Measurements from ENCODE around the gene TTC36. TPM values are rescaled to one million over a fixed set of nuclear protein-coding genes. Genes with fewer than 3 reads are reported as not detected.

Gene TTC36
- total and polyA plus RNA-seq, 10 of the 15 experiments (the other 5 are each of a cell fraction or from before 2014, with no cell fraction given) = 0.28 to 0.78 (median 0.59) TPM; not detected in 7

DNA sequence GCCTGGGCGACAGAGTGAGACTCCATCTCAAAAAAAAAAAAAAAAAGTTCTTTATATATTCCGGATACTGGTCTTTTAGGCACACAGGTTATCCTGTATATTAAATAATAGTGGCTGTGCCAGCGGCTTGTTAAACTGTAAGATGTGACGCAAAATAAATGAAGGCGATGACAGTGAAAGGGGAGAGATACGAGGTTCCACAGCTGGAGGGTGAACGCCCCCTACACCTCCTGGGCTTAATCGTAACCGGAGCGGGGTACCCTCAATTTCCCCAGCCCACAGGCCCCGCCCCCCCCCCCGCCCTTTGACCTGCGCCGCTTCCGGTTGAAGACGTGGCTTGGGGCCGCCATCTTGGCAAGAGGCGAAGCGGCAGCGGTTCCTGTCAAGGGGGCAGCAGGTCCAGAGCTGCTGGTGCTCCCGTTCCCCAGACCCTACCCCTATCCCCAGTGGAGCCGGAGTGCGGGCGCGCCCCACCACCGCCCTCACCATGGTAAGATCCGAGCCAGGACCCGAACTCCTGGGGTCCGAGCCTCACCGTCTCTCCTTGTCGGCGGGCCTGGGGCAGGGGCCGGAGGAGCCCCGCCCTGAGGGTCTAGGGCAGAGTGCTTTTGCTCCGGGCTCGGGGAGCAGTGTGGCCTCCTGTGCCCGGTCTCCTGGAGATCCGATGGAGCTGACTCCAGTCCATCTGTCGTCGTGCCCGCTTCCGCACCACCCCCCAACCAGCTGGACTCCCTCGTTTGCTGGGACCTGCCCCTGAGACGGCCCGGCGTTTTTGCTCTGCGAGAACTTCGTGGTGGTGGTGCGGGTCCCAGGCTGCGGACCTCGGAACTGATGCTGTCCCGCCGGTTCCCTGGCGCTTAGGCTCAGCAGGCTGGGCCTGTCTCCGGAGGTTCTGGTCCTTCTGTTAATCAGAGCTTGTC lies 45.0 kb downstream of the TTC36 start, which contains the start of gene ARCN1:
Gene ARCN1 (plus strand): TSS at position 349 of the 920 bp plus-strand sequence. CDS start 139 bp downstream, at position 488.
- POLR2A ChIA-PET = interaction anchor here (0.6 to 1.5 kb wide), 5 partner anchors 125 to 358 kb away, joined by 3 to 5 read pairs (median 3); no protein-coding TSS in a partner anchor
- WGBS (ENCODE audit: insufficient coverage, insufficient replicate concordance, low lambda C conversion rate, missing lambda C conversion rate) = under 1% methylated on average over 41 of the region's 55 CpGs
- CTCF ChIA-PET = interaction anchor here (0.6 to 1.1 kb wide), 3 partner anchors 188 to 313 kb away, joined by 3 read pairs; no protein-coding TSS in a partner anchor
- Histone ChIP-seq H3K4me3 (peak within 1 kb of the TSS; percentile 90), H3K27me3 (replicated peaks in 1 of 2; ENCODE audit: control insufficient read depth in 2 of 2, insufficient read depth in 2 of 2, low read length in 1 of 2) (no peaks in the 10 kb centered on the region), H3K36me3 (ENCODE audit: control insufficient read depth in 2 of 2, insufficient read depth in 2 of 2, low read length in 1 of 2) (peaks cover 0 to 2% of the 10 kb centered on the region in 2 experiments; a peak in 1 of 4 replicates), H3K9me3 (replicated peaks; ENCODE audit: control insufficient read depth, insufficient read depth, low read length) (no peaks in the 10 kb centered on the region), H3K27ac (ENCODE audit: control insufficient read depth, insufficient read depth) (peak within 1 kb of the TSS; percentile 96), H4K20me1 (ENCODE audit: control insufficient read depth, insufficient read depth) (0 out of 2 replicates have a peak, but pooled peaks cover 3% of the 10 kb centered on the region), H3K79me2 (ENCODE audit: control insufficient read depth, insufficient read depth, low read length) (peaks cover 52% of the 10 kb centered on the region), H3K4me1 (ENCODE audit: control insufficient read depth, insufficient read depth, low read length) (peaks cover 3% of the 10 kb centered on the region; the same call in 1 of the 2 replicates), H3K4me2 (ENCODE audit: control insufficient read depth, insufficient read depth) (peak within 1 kb of the TSS; percentile 84), H3K9ac (ENCODE audit: control insufficient read depth, insufficient read depth, low read length) (peak within 1 kb of the TSS; percentile 97), H2AFZ (ENCODE audit: control insufficient read depth, low read depth, low read length) (peak within 1 kb of the TSS; percentile 92)
- FAIRE-seq = peak; percentile 38
- RAD21 ChIA-PET (ENCODE audit: unreplicated experiment) = interaction anchor here (0.6 to 0.9 kb wide), 2 partner anchors 28 to 76 kb away, joined by 3 read pairs; no protein-coding TSS in a partner anchor
- in situ Hi-C loops (cut with MboI) (no loop called here), intact Hi-C loops (cut with micrococcal nuclease; ENCODE audit: unreplicated experiment) (loop anchor here (10.0 kb wide), 1 partner anchor 278 kb away; no protein-coding TSS in a partner anchor)
- ATAC-seq = peak; percentile 90
- BruUV-seq (replicated peaks) = no TSS peak
- SMC1A ChIA-PET (ENCODE audit: uncharacterized antibody, unreplicated experiment) = no interaction called here
- peak; percentile 24 for DNase-seq (ENCODE audit: low read depth, low spot score)
- 0 out of 2 replicates have a peak, but pooled peaks have one; percentile 49 for TF ChIP-seq LARP7 (IDR thresholded peaks at IDR 0.05)
- no peak for TF ChIP-seq MXI1 (IDR thresholded peaks at IDR 0.05; ENCODE audit: low read depth, low read length)
- TF ChIP-seq RB1 (IDR thresholded peaks at IDR 0.05; ENCODE audit: borderline replicate concordance) = 0 out of 2 replicates have a peak, but pooled peaks have one; percentile 43
- 0 out of 2 replicates have a peak, but pooled peaks have one; percentile 16 for TF ChIP-seq DPF2 (IDR thresholded peaks at IDR 0.05)
- TF ChIP-seq, protein P1, sequence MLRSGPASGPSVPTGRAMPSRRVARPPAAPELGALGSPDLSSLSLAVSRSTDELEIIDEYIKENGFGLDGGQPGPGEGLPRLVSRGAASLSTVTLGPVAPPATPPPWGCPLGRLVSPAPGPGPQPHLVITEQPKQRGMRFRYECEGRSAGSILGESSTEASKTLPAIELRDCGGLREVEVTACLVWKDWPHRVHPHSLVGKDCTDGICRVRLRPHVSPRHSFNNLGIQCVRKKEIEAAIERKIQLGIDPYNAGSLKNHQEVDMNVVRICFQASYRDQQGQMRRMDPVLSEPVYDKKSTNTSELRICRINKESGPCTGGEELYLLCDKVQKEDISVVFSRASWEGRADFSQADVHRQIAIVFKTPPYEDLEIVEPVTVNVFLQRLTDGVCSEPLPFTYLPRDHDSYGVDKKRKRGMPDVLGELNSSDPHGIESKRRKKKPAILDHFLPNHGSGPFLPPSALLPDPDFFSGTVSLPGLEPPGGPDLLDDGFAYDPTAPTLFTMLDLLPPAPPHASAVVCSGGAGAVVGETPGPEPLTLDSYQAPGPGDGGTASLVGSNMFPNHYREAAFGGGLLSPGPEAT (IDR thresholded peaks at IDR 0.05; ENCODE audit: low read depth) = peak; percentile 20; the same call in 1 of the 2 replicates
- TF ChIP-seq, protein P2, sequence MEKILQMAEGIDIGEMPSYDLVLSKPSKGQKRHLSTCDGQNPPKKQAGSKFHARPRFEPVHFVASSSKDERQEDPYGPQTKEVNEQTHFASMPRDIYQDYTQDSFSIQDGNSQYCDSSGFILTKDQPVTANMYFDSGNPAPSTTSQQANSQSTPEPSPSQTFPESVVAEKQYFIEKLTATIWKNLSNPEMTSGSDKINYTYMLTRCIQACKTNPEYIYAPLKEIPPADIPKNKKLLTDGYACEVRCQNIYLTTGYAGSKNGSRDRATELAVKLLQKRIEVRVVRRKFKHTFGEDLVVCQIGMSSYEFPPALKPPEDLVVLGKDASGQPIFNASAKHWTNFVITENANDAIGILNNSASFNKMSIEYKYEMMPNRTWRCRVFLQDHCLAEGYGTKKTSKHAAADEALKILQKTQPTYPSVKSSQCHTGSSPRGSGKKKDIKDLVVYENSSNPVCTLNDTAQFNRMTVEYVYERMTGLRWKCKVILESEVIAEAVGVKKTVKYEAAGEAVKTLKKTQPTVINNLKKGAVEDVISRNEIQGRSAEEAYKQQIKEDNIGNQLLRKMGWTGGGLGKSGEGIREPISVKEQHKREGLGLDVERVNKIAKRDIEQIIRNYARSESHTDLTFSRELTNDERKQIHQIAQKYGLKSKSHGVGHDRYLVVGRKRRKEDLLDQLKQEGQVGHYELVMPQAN (conservative IDR thresholded peaks at IDR 0.05) = peak; percentile 77
- TF ChIP-seq, protein P3, sequence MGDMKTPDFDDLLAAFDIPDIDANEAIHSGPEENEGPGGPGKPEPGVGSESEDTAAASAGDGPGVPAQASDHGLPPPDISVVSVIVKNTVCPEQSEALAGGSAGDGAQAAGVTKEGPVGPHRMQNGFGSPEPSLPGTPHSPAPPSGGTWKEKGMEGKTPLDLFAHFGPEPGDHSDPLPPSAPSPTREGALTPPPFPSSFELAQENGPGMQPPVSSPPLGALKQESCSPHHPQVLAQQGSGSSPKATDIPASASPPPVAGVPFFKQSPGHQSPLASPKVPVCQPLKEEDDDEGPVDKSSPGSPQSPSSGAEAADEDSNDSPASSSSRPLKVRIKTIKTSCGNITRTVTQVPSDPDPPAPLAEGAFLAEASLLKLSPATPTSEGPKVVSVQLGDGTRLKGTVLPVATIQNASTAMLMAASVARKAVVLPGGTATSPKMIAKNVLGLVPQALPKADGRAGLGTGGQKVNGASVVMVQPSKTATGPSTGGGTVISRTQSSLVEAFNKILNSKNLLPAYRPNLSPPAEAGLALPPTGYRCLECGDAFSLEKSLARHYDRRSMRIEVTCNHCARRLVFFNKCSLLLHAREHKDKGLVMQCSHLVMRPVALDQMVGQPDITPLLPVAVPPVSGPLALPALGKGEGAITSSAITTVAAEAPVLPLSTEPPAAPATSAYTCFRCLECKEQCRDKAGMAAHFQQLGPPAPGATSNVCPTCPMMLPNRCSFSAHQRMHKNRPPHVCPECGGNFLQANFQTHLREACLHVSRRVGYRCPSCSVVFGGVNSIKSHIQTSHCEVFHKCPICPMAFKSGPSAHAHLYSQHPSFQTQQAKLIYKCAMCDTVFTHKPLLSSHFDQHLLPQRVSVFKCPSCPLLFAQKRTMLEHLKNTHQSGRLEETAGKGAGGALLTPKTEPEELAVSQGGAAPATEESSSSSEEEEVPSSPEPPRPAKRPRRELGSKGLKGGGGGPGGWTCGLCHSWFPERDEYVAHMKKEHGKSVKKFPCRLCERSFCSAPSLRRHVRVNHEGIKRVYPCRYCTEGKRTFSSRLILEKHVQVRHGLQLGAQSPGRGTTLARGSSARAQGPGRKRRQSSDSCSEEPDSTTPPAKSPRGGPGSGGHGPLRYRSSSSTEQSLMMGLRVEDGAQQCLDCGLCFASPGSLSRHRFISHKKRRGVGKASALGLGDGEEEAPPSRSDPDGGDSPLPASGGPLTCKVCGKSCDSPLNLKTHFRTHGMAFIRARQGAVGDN (IDR thresholded peaks at IDR 0.05) = 0 out of 2 replicates have a peak, but pooled peaks have one; percentile 19
- TF ChIP-seq SMAD5 (IDR thresholded peaks at IDR 0.05; ENCODE audit: low read depth) = no peak
- TF ChIP-seq POLR2AphosphoS2 (IDR thresholded peaks at IDR 0.05; ENCODE audit: low read depth, low read length) = peak; percentile 91
- TF ChIP-seq, protein P4, sequence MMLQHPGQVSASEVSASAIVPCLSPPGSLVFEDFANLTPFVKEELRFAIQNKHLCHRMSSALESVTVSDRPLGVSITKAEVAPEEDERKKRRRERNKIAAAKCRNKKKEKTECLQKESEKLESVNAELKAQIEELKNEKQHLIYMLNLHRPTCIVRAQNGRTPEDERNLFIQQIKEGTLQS (IDR thresholded peaks at IDR 0.05; ENCODE audit: borderline replicate concordance, extremely low read depth, low read depth, low read length) = no peak
- 0 out of 2 replicates have a peak, but pooled peaks have one; percentile 49 for TF ChIP-seq GABPA (IDR thresholded peaks at IDR 0.05; ENCODE audit: low read depth)
- 0 out of 2 replicates have a peak, but pooled peaks have one; percentile 50 for TF ChIP-seq TCF3 (IDR thresholded peaks at IDR 0.05; ENCODE audit: borderline replicate concordance, insufficient read depth, low read depth, low read length)
- no peak for TF ChIP-seq FOS (IDR thresholded peaks at IDR 0.05; ENCODE audit: borderline replicate concordance, extremely low read depth, insufficient read length)

All from GM12878 (cell line).